Thoracic aorta (tissue), 2 donors: ENCODE measurements around the gene ACOT7. TPM values are rescaled to one million over a fixed set of nuclear protein-coding genes. Genes with fewer than 3 reads are reported as not detected.

Source experiments
- ATAC-seq: fragments of 150-250 bp; one replicate; pipeline ENCODE4 v1.8.0; 2017; ENCODE audit warnings: low read depth; ENCODE audit not compliant: insufficient number of reproducible peaks, low FRiP score
- DNase-seq: peaks from one replicate; pipeline ENCODE4 v3.0.0-alpha.2; 2020; ENCODE audit warnings: low spot score
- H3K27ac ChIP-seq, 2 donors: fragments of 200-600 bp; sonication (generic); 1 replicate in 1 of 2; 2 replicates in 1 of 2; pipeline ENCODE4 v1.5.1; 2016; ENCODE audit warnings: mild to moderate bottlenecking in 2 of 2, moderate library complexity in 2 of 2
- H3K27me3 ChIP-seq: fragments of 200-600 bp; sonication (generic); replicated peaks from 2 replicates; pipeline ENCODE4 v1.6.0; 2016; ENCODE audit warnings: mild to moderate bottlenecking; ENCODE audit not compliant: insufficient read depth
- H3K36me3 ChIP-seq: fragments of 200-600 bp; sonication (generic); one replicate; pipeline ENCODE4 v1.5.1; 2016
- H3K4me1 ChIP-seq, 2 donors: fragments of 200-600 bp; sonication (generic); 1 replicate in 1 of 2; 2 replicates in 1 of 2; pipeline versions ENCODE4 v1.5.1 to v1.6.0; 2016; ENCODE audit warnings: low read depth in 2 of 2, mild to moderate bottlenecking in 1 of 2; ENCODE audit not compliant: control insufficient read depth in 1 of 2
- H3K4me3 ChIP-seq: fragments of 200-600 bp; sonication (generic); 2 replicates; pipeline ENCODE4 v1.5.1; 2016; ENCODE audit warnings: mild to moderate bottlenecking
- H3K9me3 ChIP-seq: fragments of 200-600 bp; sonication (generic); 2 replicates; pipeline ENCODE4 v1.5.1; 2016
- CTCF ChIP-seq: fragments of 200-600 bp; sonication (generic); IDR thresholded peaks from one replicate; pipeline ENCODE4 v1.5.1; 2019; ENCODE audit warnings: antibody characterized with exemption
- total RNA-seq, 2 donors: library from RNA; depleted of rRNA; stranded (reverse); fragments of >200 nt; gene quantifications; one replicate each; pipeline versions ENCODE4 v1.1.0 to v1.2.3, GENCODE V29; 2016

Gene ACOT7
- total RNA-seq, 2 donors from 2014 or later, result 23.7 to 33.0 TPM

DNA sequence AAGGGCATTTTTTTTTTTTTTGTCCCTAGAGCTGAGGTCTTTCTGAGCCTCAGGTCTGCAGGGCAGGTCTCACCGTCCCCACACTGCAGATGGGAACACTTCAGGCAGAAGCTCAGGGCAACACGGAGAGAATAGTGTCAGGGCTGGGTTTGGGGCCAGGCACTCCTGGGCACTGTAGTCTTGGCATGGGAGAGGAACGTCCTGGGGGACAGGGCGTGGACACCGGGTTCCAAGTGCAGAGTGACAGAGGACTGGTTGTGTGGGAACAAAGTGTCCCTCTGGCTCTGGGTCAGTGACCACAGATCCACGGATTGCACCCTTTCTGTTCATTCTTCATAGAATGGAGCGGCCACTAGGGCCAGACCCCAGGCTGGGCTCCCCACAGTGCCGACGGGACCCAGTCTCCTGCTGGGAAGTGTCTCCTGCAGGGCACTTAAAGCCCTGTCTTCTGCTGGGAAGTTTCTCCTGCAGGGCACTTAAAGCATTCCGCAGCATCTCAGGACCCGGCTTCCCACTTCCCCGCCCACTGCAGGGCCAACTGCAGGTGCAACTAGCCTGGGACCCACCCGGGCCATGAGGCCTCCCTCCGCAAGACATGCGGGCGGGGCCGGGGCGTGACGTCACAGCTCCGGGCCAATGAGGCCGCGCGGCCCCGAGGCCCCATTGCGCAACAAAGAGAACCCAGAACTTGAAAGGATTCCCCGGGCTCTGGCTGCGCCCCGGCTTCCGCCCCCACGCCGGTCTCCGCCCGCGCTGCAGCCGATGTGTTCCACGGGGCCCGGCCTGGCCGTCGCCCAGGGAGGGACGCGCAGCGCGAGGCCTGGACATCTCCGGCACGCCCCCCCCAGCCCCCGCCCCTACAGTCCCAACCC, 133.8 kb downstream of the ACOT7 start:
- H3K36me3 ChIP-seq, result no peaks in the 10 kb centered on the region
- DNase-seq, result peak; percentile 25
- ATAC-seq, result no peak
- no peaks in the 10 kb centered on the region for H3K9me3 ChIP-seq
- TF ChIP-seq CTCF, result no peak
- peak overlapping the region; percentile 74 for H3K4me3 ChIP-seq
- no peak overlapping the region for H3K27ac ChIP-seq
- peaks cover 4% of the 10 kb centered on the region for H3K27me3 ChIP-seq
- H3K4me1 ChIP-seq, result peaks cover 0 to 23% of the 10 kb centered on the region in 2 donors

- ATAC-seq (no peak), DNase-seq (no peak)
- Histone ChIP-seq H3K4me1 (peaks cover 0 to 23% of the 10 kb centered on the region in 2 donors), H3K27me3 (peaks cover 4% of the 10 kb centered on the region), H3K4me3 (no peak overlapping the region), H3K27ac (no peak overlapping the region), H3K9me3 (no peaks in the 10 kb centered on the region), H3K36me3 (no peaks in the 10 kb centered on the region)
- TF ChIP-seq CTCF, result no peak
These were observed 134.9 kb downstream of the ACOT7 start for GRCh38 chr1:6258675-6259074.

GRCh38 chr1:6257541-6258069, 136.0 kb downstream of the ACOT7 start:
- Histone ChIP-seq H3K27me3 (peaks cover 4% of the 10 kb centered on the region), H3K4me3 (no peak overlapping the region), H3K9me3 (no peaks in the 10 kb centered on the region), H3K27ac (no peak overlapping the region), H3K4me1 (peaks cover 0 to 15% of the 10 kb centered on the region in 2 donors), H3K36me3 (no peaks in the 10 kb centered on the region)
- no peak for DNase-seq
- no peak for ATAC-seq
- no peak for TF ChIP-seq CTCF

- no peak overlapping the region for H3K27ac ChIP-seq
- no peaks in the 10 kb centered on the region for H3K36me3 ChIP-seq
- no peak for ATAC-seq
- peaks cover 0 to 15% of the 10 kb centered on the region in 2 donors for H3K4me1 ChIP-seq
- H3K9me3 ChIP-seq, result no peaks in the 10 kb centered on the region
- no peak for TF ChIP-seq CTCF
- DNase-seq, result no peak
- H3K4me3 ChIP-seq, result no peak overlapping the region
- no peaks in the 10 kb centered on the region for H3K27me3 ChIP-seq
These were observed 136.9 kb downstream of the ACOT7 start for GRCh38 chr1:6256645-6257044.

DNA sequence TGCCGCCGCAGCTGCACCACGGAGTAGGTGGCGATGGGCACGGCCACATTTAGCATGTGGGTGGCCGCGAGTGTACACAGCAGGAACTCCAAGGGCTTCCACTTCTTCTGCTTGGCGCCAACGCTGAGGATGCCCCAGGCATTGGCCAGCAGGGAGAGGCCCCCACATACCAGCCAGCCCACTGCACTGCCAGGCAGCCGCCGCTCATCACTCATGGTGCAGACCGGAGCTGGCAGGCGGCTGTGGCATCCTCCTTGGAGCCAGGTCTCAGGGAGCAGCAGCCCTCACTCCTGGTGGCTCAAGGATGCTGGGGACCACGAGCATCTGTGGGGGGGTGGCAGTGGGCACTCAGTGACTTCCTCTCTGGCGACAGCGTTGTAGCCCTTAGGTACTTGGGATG, 138.9 kb downstream of the ACOT7 start:
- Histone ChIP-seq H3K4me1 (peaks cover 0 to 4% of the 10 kb centered on the region in 2 donors), H3K36me3 (no peaks in the 10 kb centered on the region), H3K9me3 (no peaks in the 10 kb centered on the region), H3K27me3 (no peaks in the 10 kb centered on the region), H3K4me3 (no peak overlapping the region), H3K27ac (no peak overlapping the region)
- ATAC-seq, result no peak
- no peak for TF ChIP-seq CTCF
- no peak for DNase-seq
